ENCODE results near the gene MBD3L2.

Gene MBD3L2

GRCh38 chr19:7067716-7068115 is 18.6 kb downstream of the MBD3L2 start:
- DNase-seq, result no peak

DNA sequence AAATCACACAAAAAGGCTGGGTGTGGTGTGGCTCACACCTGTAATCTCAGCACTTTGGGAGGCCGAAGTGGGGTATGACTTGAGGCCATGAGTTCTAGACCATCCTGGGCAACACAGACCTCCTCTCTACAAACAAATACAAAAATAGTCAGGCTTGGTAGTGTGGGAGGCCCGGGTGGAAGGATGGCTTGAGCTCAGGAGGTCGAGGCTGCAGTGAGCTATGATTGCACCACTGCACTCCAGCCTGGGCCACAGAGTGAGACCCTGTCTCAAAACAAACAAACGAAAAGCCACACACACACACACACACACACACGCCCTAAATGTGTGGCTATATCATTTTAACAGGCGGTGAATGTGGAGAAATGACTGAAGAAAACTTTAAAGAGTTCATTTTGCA is 19.5 kb downstream of the MBD3L2 start:
- Histone ChIP-seq H3K4me3 (ENCODE audit: low read depth, low read length) (no peak overlapping the region), H3K36me3 (replicated peaks) (peaks cover 17% of the 10 kb centered on the region), H3K27me3 (replicated peaks) (no peaks in the 10 kb centered on the region), H3K27ac (no peak overlapping the region)
- no peak for DNase-seq
- TF ChIP-seq CTCF (IDR thresholded peaks at IDR 0.05; ENCODE audit: low read depth, low read length, missing control alignments), result no peak
- in situ Hi-C loops (cut with HindIII; ENCODE audit: low pct_ligation_motif_present, low sequenced_read_pairs), result no loop called here

More at GRCh38 chr19:7067716-7068115, 18.6 kb downstream of the MBD3L2 start:
- TF ChIP-seq CTCF (IDR thresholded peaks at IDR 0.05; ENCODE audit: low read depth, low read length, missing control alignments), result no peak
- no peak overlapping the region for H3K4me3 ChIP-seq (ENCODE audit: low read depth, low read length)
- H3K27me3 ChIP-seq (replicated peaks), result no peaks in the 10 kb centered on the region
- peaks cover 10% of the 10 kb centered on the region for H3K36me3 ChIP-seq (replicated peaks)
- in situ Hi-C loops (cut with HindIII; ENCODE audit: low pct_ligation_motif_present, low sequenced_read_pairs), result no loop called here
- no peak overlapping the region for H3K27ac ChIP-seq

DNA sequence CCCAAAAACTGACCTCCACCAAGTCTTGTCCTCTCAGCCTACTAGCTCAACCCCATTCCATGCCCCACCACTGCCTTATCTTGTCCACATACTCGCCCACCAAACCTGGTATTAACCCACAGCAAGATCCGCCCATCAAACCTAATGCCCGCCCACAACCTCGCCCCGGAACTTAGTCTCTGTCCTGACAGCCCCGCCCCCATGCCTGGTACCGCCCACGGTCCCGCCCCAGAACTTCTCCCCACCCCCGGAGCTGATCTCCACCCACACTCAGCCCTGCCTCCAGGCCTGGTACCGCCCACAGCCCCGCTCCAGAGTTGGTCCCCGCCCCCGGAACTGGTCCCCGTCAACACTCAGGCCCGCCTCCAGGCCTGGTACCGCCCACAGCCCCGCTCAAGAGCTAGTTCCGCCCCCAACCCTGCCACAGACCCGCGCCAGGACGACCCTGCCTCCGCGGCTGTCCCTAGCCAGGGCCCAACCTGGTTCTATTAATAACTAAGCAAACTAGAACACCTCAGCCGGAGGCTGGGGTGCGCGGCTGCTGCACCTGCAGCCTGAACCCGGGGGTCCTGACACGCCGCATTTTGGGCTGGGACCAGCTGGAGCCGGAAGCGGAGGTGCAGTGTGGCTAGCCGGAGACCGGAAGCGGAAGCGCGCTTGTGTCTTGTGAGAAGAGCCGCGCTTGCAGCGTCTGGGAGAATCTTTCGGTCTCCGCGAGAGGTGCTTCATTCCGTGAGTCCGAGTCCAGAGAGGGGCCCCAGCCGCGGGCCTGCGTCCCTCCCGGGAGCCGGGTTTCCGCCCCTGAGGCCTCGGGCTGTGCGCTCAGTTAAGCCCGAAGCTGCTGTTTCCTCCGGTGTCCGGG is 20.2 kb downstream of the MBD3L2 start, which contains the start of gene ZNF557:
TSS of gene ZNF557 (plus strand) at position 662 of the 862 bp plus-strand sequence. CDS start 5,372 bp downstream, outside the sequence.
- peak within 1 kb of the TSS; percentile 75 for H3K27ac ChIP-seq
- in situ Hi-C loops (cut with HindIII; ENCODE audit: low pct_ligation_motif_present, low sequenced_read_pairs), result no loop called here
- TF ChIP-seq CTCF (IDR thresholded peaks at IDR 0.05; ENCODE audit: low read depth, low read length, missing control alignments), result no peak
- DNase-seq, result peak; percentile 97
- H3K4me3 ChIP-seq (ENCODE audit: low read depth, low read length), result peak within 1 kb of the TSS; percentile 94
- peaks cover 21% of the 10 kb centered on the region for H3K36me3 ChIP-seq (replicated peaks)
- no peaks in the 10 kb centered on the region for H3K27me3 ChIP-seq (replicated peaks)

- DNase-seq, result no peak
- in situ Hi-C loops (cut with HindIII; ENCODE audit: low pct_ligation_motif_present, low sequenced_read_pairs), result no loop called here
Measured at GRCh38 chr19:7069904-7070226, 20.7 kb downstream of the MBD3L2 start.

DNA sequence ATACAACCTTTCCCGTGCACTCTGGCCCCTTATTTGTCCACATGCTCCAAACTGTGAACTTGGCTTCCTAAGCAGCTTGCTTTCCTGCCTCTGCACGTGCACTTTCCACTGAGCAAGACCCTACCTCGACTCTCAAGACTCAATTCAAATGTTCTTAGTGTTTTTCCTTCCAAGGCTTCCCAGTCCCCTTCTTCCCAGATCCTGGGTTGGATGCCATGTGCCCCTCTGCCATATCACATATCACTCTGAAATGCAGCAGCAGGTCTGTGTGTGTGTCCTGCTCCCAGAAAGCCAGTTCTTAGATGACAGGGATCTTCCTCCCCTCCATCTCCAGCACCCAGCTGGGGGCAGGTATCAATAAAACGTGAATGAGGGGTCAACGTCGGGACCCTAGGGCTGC is 23.4 kb downstream of the MBD3L2 start:
- H3K27ac ChIP-seq, result no peak overlapping the region
- in situ Hi-C loops (cut with HindIII; ENCODE audit: low pct_ligation_motif_present, low sequenced_read_pairs), result no loop called here
- DNase-seq, result no peak
- TF ChIP-seq CTCF (IDR thresholded peaks at IDR 0.05; ENCODE audit: low read depth, low read length, missing control alignments), result no peak
- no peaks in the 10 kb centered on the region for H3K27me3 ChIP-seq (replicated peaks)
- no peak overlapping the region for H3K4me3 ChIP-seq (ENCODE audit: low read depth, low read length)
- peaks cover 49% of the 10 kb centered on the region for H3K36me3 ChIP-seq (replicated peaks)

More at GRCh38 chr19:7069904-7070226, 20.7 kb downstream of the MBD3L2 start:
- peaks cover 23% of the 10 kb centered on the region for H3K36me3 ChIP-seq (replicated peaks)
- TF ChIP-seq CTCF (IDR thresholded peaks at IDR 0.05; ENCODE audit: low read depth, low read length, missing control alignments), result no peak
- H3K27me3 ChIP-seq (replicated peaks), result no peaks in the 10 kb centered on the region
- peak overlapping the region; percentile 94 for H3K4me3 ChIP-seq (ENCODE audit: low read depth, low read length)
- H3K27ac ChIP-seq, result peak overlapping the region; percentile 75

All from brain microvascular endothelial cell (primary cell).